Gastrocnemius medialis (tissue), 4 donors: ENCODE results near the gene CDH1. TPM values are rescaled to one million over a fixed set of nuclear protein-coding genes. Genes with fewer than 3 reads are reported as not detected.

Experiments
- ATAC-seq, 2 donors: fragments of 150-250 bp; one replicate each; pipeline ENCODE4 v1.9.1; 2016
- DNase-seq, 2 donors: peaks; one replicate each; pipeline ENCODE4 v3.0.0-alpha.2; 2019
- H3K27ac ChIP-seq, 4 donors: fragments of 200-600 bp; sonication (generic); 1 replicate in 1 of 4; 2 replicates in 3 of 4; pipeline ENCODE4 v1.5.1; 2016 to 2018; ENCODE audit warnings: mild to moderate bottlenecking in 2 of 4, moderate library complexity in 1 of 4
- H3K27me3 ChIP-seq, 3 donors: fragments of 200-600 bp; sonication (generic) in 2 of 3; 1 replicate in 1 of 3; 2 replicates in 2 of 3; pipeline versions ENCODE4 v1.5.1 to v1.6.0; 2016 to 2019; ENCODE audit warnings: mild to moderate bottlenecking in 1 of 3, moderate library complexity in 1 of 3
- H3K36me3 ChIP-seq, 2 donors: fragments of 200-600 bp; sonication (generic) in 1 of 2; one replicate each; pipeline ENCODE4 v1.5.1; 2017 to 2018
- H3K4me1 ChIP-seq, 2 donors: fragments of 200-600 bp; sonication (generic) in 1 of 2; one replicate each; pipeline ENCODE4 v1.5.1; 2016 to 2017; ENCODE audit warnings: mild to moderate bottlenecking in 2 of 2
- H3K4me3 ChIP-seq, 4 donors: fragments of 200-600 bp; sonication (generic) in 3 of 4; 1 replicate in 1 of 4; 2 replicates in 3 of 4; pipeline ENCODE4 v1.5.1; 2016 to 2019; ENCODE audit warnings: mild to moderate bottlenecking in 2 of 4
- H3K9me3 ChIP-seq, 3 donors: fragments of 200-600 bp; sonication (generic) in 2 of 3; 1 replicate in 1 of 3; 2 replicates in 2 of 3; pipeline ENCODE4 v1.5.1; 2016 to 2019
- POLR2A ChIP-seq, 2 donors: fragments of 450-650 bp; IDR thresholded peaks; one replicate each; pipeline ENCODE4 v1.6.1; 2017; ENCODE audit warnings: antibody characterized with exemption in 2 of 2, mild to moderate bottlenecking in 2 of 2, moderate library complexity in 2 of 2
- in situ Hi-C, 4 donors: fragments of 200-750 bp; cut with MboI; loops; one replicate each; pipeline versions ENCODE4 v1.15.0 to v1.8.0; 2017; ENCODE audit warnings: low sequenced_read_pairs in 4 of 4
- intact Hi-C: fragments of 100-400 bp; cut with DNase I; formaldehyde crosslinking; loops from one replicate; pipeline ENCODE4 v1.15.1; 2023; ENCODE audit warnings: low total_unique reads
- total RNA-seq, 4 donors: library from RNA; depleted of rRNA; stranded (reverse); fragments of >200 nt; gene quantifications; one replicate each; pipeline versions ENCODE4 v1.1.0 to v1.2.3, GENCODE V29; 2016
- TF ChIP-seq, protein P1 (sequence below), 5 experiments: fragments of 450-650 bp in 3 of 5; fragments of 200-600 bp in 2 of 5; sonication (generic) in 2 of 5; IDR thresholded peaks in 4 of 5; conservative IDR thresholded peaks in 1 of 5; 1 replicate in 4 of 5; 2 replicates in 1 of 5; pipeline ENCODE4 v1.5.1; 2016 to 2019; ENCODE audit warnings: antibody characterized with exemption in 5 of 5, mild to moderate bottlenecking in 3 of 5, moderate library complexity in 3 of 5

Gene CDH1
- total RNA-seq, 4 donors from 2014 or later, result 0.20 to 1.3 (median 0.20) TPM; not detected in 1

DNA sequence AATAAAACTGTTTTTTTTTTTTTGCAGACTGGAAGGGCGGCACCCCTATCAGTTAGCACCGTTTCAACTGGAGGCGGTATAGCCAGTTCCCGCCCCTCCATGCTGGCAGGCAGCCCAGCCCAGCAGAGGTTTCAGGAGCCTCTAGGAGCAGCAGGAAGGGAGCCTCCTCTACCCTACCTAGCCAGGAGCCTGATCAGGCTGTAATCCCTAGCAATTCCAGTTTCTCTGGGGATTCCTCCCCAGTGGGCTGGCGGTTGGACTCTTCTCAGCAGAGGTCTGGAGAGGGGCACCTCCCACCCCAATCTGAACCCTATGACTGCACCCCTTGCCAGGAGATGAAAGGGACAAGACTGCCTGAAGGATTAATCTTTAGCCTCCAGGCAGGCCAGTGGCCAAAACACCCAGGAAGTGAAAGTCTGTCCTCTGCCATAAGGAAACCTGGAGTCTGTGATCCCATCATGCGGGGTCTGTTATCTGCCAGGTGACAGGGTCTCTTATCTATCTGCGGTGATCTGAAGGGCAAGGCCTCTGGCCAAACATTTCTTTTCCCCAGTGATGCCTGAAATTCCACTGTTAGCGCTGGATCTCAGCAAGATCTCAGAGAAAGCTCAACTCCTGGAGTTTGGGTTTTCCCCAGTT, 4.9 kb upstream of the CDH1 start:
- Histone ChIP-seq H3K4me1 (no peaks in the 10 kb centered on the region), H3K27me3 (peaks cover 15 to 23% (median 19%) of the 10 kb centered on the region in 3 donors), H3K4me3 (no peak overlapping the region), H3K9me3 (no peaks in the 10 kb centered on the region), H3K27ac (no peak overlapping the region), H3K36me3 (no peaks in the 10 kb centered on the region)
- TF ChIP-seq, protein P1, sequence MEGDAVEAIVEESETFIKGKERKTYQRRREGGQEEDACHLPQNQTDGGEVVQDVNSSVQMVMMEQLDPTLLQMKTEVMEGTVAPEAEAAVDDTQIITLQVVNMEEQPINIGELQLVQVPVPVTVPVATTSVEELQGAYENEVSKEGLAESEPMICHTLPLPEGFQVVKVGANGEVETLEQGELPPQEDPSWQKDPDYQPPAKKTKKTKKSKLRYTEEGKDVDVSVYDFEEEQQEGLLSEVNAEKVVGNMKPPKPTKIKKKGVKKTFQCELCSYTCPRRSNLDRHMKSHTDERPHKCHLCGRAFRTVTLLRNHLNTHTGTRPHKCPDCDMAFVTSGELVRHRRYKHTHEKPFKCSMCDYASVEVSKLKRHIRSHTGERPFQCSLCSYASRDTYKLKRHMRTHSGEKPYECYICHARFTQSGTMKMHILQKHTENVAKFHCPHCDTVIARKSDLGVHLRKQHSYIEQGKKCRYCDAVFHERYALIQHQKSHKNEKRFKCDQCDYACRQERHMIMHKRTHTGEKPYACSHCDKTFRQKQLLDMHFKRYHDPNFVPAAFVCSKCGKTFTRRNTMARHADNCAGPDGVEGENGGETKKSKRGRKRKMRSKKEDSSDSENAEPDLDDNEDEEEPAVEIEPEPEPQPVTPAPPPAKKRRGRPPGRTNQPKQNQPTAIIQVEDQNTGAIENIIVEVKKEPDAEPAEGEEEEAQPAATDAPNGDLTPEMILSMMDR (IDR thresholded peaks at IDR 0.05 in 4 of 5, conservative IDR thresholded peaks at IDR 0.05 in 1 of 5), result no peak
- TF ChIP-seq POLR2A (IDR thresholded peaks at IDR 0.05), result no peak
- DNase-seq (no peak), ATAC-seq (no peak)
- intact Hi-C loops (no loop called here), in situ Hi-C loops (no loop called here)

- peaks cover 21 to 27% (median 26%) of the 10 kb centered on the region in 3 donors for H3K27me3 ChIP-seq
- no peak overlapping the region for H3K27ac ChIP-seq
- ATAC-seq (no peak), DNase-seq (no peak)
- intact Hi-C loops (no loop called here), in situ Hi-C loops (no loop called here)
- no peaks in the 10 kb centered on the region for H3K4me1 ChIP-seq
- no peak for TF ChIP-seq POLR2A (IDR thresholded peaks at IDR 0.05)
- TF ChIP-seq, protein P1 (IDR thresholded peaks at IDR 0.05 in 4 of 5, conservative IDR thresholded peaks at IDR 0.05 in 1 of 5), result no peak
- H3K4me3 ChIP-seq, result no peak overlapping the region
- H3K36me3 ChIP-seq, result no peaks in the 10 kb centered on the region
- H3K9me3 ChIP-seq, result no peaks in the 10 kb centered on the region
Measured at GRCh38 chr16:68732741-68733399, 4.2 kb upstream of the CDH1 start.

GRCh38 chr16:68733570-68733969, 3.5 kb upstream of the CDH1 start:
- Histone ChIP-seq H3K9me3 (no peaks in the 10 kb centered on the region), H3K4me3 (no peak overlapping the region), H3K36me3 (no peaks in the 10 kb centered on the region), H3K4me1 (no peaks in the 10 kb centered on the region), H3K27me3 (peaks cover 27 to 34% (median 33%) of the 10 kb centered on the region in 3 donors), H3K27ac (no peak overlapping the region)
- ATAC-seq (no peak), DNase-seq (no peak)
- in situ Hi-C loops (no loop called here), intact Hi-C loops (no loop called here)
- no peak for TF ChIP-seq POLR2A (IDR thresholded peaks at IDR 0.05)
- TF ChIP-seq, protein P1 (IDR thresholded peaks at IDR 0.05 in 4 of 5, conservative IDR thresholded peaks at IDR 0.05 in 1 of 5), result no peak

- intact Hi-C loops, result no loop called here
- H3K27me3 ChIP-seq, result peaks cover 27 to 35% (median 33%) of the 10 kb centered on the region in 3 donors
- no peaks in the 10 kb centered on the region for H3K4me1 ChIP-seq
- in situ Hi-C loops, result no loop called here
- DNase-seq (no peak), ATAC-seq (no peak)
- TF ChIP-seq POLR2A (IDR thresholded peaks at IDR 0.05), result no peak
- TF ChIP-seq, protein P1 (IDR thresholded peaks at IDR 0.05 in 4 of 5, conservative IDR thresholded peaks at IDR 0.05 in 1 of 5), result no peak
- no peaks in the 10 kb centered on the region for H3K9me3 ChIP-seq
- no peak overlapping the region for H3K4me3 ChIP-seq
- no peaks in the 10 kb centered on the region for H3K36me3 ChIP-seq
- H3K27ac ChIP-seq, result no peak overlapping the region
Measured at GRCh38 chr16:68734782-68735181, 2.3 kb upstream of the CDH1 start.
